Measurements from ENCODE around the gene MAIP1.

Gene MAIP1

GRCh38 chr2:199950396-199950795 is 5.0 kb upstream of the MAIP1 start:
- no peak for FAIRE-seq

DNA sequence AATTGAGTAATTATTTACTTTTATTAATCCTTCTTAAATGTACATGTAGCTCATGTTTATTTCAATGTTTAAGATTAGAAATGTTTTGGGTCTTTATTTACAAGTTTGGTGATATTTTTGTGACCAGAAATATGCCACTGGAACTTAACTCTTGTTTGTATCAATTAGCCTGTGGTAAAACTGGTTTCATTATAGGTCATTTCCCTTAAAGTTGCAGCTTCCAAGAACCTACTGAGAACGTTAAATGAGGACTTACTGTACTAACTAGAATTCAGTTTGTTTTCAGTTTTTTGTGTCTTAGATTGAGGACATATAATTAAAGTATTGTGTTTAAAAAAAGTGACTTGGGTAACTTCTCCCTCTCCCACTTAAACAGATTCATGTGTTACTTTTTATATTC is 4.4 kb upstream of the MAIP1 start:
- FAIRE-seq, result peak; percentile 19

DNA sequence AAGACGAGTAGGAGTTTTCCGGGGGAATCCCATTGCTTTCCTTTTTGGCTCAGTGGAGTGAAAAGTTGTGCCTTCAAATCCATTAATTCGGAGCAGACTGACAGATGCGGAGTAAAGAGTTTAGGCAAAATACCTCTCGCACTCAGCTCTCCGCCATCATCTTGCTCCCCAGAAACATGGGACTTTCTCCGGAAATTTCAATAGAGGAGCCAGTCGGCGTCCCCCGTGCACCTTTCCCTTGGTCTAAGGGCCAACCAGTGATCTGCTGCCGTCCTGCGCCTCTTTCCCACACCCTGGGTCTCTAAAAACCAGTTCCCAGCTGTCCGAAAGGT is 409 bp upstream of the MAIP1 start:
- no peak for FAIRE-seq

- no peak for FAIRE-seq
Observed at GRCh38 chr2:199956062-199956380, 639 bp downstream of the MAIP1 start.

DNA sequence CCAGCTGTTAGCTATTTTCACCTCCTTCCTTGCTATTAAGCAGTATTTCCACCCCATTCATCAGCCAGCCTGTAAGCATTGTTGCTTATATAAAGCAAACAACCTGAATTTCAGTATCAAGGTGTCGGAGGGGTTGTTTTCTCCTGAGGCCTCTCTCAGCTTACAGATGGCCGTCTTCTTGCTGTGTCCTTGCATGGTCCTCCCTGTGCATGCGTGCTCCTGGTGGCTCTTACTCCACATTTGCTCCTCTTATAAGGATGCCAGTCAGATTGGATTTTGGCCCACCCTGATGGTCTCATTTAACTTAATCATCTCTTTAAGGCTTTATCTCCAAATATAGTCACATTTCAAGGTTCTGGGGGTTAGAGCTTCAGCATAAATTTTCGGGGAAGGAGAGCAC is 2.6 kb downstream of the MAIP1 start:
- FAIRE-seq, result no peak

DNA sequence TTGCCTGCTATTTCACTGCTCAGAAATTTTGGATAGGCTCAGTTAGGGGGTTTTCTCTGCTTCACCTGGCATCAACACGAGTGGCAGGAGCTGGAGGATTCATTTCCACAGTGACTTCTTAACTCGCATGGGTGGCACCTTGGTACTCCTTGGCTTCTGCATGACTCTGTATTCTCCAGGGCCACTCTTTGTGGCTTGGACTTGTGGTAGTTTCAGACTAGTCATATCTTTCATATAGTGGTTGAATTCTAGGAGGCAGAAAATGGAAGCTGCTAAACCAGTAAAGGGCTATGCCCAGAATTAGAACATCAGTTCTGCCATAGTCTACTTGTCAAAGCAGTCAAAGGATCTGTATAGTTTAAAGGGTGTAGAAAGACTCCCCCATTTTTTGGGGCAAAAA is 6.8 kb downstream of the MAIP1 start:
- FAIRE-seq, result no peak

GRCh38 chr2:199966405-199966804 is 11.0 kb downstream of the MAIP1 start:
- no peak for FAIRE-seq

GRCh38 chr2:199966976-199967375 is 11.6 kb downstream of the MAIP1 start:
- no peak for FAIRE-seq

- FAIRE-seq, result no peak
Observed at GRCh38 chr2:199968126-199968525, 12.7 kb downstream of the MAIP1 start.

- FAIRE-seq, result no peak
Observed at GRCh38 chr2:199972088-199972626, 16.8 kb downstream of the MAIP1 start.

GRCh38 chr2:199973703-199974102 is 18.3 kb downstream of the MAIP1 start:
- FAIRE-seq, result peak; percentile 95

- FAIRE-seq, result no peak
Observed at GRCh38 chr2:199975273-199975895, 20.0 kb downstream of the MAIP1 start.

GRCh38 chr2:199977984-199978415 is 22.6 kb downstream of the MAIP1 start:
- no peak for FAIRE-seq

DNA sequence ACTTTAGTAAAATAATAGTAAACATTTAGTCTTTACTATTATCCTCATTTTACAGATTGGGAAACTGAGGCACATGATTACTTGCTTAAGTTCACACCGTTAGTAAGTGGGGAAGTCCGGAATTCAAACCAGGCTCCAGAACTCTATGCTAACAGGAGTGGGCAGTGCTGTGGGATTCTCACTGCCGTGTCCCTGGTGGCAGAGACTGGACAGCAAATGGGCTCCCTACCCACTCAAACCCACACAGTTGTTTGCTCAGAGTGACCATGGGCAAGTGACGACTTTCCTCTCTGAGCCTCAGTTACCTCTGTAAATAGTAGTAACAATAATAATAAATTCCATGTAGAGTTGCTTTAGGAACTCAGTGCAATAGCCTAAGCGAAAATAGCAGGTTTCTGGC is 24.0 kb downstream of the MAIP1 start:
- no peak for FAIRE-seq

DNA sequence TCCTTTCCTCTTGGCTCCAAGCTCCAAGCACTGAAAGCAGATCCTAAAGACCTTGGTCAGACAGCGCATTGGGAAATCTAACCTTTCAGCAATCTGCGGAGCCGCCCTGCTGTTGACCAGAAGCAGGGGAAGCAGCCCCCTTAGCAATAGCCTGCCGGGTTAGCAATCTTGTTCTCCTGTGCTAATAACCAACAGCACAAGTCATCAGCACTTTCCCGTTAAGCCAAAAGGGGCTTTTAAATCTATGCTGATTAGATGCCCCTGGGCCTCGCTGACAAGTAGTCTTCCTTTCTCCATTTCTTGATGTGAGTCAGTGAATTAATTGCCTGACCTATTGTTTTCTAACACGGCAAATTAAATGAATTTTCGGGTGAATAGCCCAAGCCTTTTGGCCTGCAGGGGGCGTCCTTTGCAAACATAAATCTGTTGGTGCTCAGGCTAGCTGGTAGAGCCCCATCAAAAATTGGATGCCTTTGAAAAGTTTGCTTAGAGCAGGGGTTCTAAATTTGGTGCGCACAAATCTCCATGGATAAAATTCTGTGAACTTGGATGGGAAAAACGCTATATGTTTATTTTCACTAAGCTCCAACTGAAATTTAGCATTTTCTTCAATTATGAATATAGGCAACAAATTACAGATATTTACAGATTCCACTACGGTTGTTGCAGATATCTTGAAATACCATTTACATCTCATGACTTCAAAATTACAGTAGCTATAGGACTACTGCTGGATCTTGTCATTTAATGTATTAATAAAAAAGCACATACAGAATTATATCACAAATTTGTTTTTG is 24.6 kb downstream of the MAIP1 start:
- peak; percentile 87 for FAIRE-seq

GRCh38 chr2:199982126-199982843 is 26.9 kb downstream of the MAIP1 start:
- FAIRE-seq, result no peak

DNA sequence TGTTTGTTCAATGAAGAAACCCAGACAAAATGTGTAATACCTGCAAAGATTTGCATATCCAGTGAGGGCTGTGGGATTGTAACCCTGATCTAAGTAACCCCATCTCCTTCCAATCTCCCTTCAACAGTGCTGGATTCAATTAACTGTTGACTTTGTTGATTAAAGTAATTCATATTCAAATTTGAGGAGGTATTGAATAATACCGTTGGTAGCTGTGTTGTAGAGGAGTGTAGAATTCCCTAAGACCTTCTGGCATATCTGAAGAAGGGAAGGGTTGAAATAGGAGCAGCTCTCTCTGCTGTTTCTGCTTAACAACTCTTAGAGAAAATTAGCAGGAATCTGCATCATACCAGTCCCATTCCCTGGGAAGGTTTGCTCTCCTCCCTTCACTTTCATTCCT is 28.2 kb downstream of the MAIP1 start:
- no peak for FAIRE-seq

- no peak for FAIRE-seq
Observed at GRCh38 chr2:199984159-199984558, 28.8 kb downstream of the MAIP1 start.

DNA sequence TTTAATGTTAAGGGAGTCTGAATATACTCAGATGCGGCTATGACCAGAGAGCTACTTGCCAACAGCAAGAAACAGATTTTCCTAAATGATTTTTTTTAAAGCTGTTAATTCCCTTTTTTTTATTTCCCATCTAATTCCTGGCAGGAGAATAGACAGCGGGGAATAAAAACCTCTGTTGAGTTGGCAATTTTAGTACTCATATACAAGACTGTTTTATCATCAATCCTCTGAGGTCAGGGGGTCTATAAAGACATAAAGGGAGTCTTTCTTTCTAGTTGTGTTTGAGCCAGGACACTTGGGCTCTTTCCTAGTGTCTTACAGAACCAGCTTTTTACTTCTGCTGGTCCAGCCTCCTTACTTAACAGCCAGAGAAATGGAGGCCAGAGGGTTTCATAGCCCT is 29.4 kb downstream of the MAIP1 start:
- no peak for FAIRE-seq

- peak; percentile 14 for FAIRE-seq
Observed at GRCh38 chr2:199985625-199986207, 30.3 kb downstream of the MAIP1 start.

GRCh38 chr2:199987586-199987985 is 32.2 kb downstream of the MAIP1 start:
- no peak for FAIRE-seq

DNA sequence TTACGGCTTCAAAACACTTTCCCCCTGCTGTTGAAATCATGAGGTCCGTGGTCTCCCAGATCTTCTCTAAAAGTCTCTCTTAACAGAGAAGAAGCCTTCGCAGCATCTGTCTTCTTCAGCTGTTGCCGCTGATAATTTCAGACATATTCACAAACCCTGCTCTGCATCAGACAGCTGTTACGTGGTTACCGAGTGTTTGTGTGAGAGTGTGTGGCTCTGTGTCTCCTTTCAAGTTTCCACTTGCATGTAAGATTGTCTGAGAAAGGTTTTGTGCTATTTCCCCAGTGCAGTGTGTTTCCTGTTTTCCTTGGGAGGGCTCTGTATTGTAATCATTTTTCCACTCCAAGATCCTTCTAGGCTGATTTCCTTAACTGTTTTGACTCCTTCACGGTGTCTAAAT is 32.8 kb downstream of the MAIP1 start:
- no peak for FAIRE-seq

DNA sequence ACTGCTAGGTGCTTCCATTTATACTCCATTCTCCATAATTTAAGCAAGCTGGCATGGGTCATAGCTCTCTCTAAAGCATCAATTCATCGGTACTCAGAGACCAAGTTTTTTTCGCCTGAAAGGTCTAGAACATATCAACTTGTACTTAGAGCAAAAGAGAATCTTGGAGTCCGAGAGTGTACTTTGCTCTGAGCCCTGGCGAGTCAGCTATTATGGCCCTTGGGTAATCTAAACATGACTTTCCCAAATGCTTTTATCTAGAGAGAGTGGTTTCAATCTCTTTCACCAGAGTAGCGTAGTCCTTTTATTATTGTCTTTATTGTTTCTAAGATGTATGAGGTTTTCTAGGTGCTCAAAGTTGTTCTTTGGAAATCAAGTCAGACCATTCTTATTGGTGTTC is 34.4 kb downstream of the MAIP1 start:
- no peak for FAIRE-seq

DNA sequence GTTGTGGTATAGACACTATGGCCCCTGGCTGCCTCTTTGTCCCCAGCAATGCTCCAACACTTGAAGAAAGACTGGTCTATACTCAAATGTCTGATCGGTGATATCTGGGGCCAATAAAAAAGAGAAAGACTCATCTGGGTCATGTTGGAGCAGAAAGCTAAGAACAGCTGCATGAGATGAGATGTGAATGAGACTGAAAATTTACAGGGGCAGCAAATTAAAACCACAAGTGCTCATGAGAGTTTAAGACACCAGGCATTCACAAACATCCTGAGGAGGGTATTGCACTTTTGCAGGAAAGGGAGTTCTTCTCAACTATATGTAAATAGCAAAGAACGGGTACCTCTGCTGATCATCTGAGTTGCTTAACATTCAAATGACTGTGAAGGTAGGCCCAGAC is 36.3 kb downstream of the MAIP1 start:
- FAIRE-seq, result no peak

Measured in A204.1 (cell line).